ENCODE results near the gene ELK4. TPM values are rescaled to one million over a fixed set of nuclear protein-coding genes. Genes with fewer than 3 reads are reported as not detected.

ELK4 gene
- total RNA-seq, 1 donor from 2014 or later, result 37.2 TPM

GRCh38 chr1:205612104-205612503, 19.7 kb downstream of the ELK4 start:
- TF ChIP-seq CTCF (IDR thresholded peaks at IDR 0.05), result no peak
- no peaks in the 10 kb centered on the region for H3K27me3 Mint-ChIP-seq (ENCODE audit: low read depth)
- H3K27ac Mint-ChIP-seq (ENCODE audit: unreplicated experiment), result no peak overlapping the region
- DNase-seq (ENCODE audit: low spot score), result no peak
- peaks cover 18% of the 10 kb centered on the region for H3K36me3 Mint-ChIP-seq (ENCODE audit: low read depth)
- H3K9me3 Mint-ChIP-seq (ENCODE audit: low read depth), result no peaks in the 10 kb centered on the region
- H3K4me1 Mint-ChIP-seq (ENCODE audit: low read depth), result peaks cover 15% of the 10 kb centered on the region
- no peak overlapping the region for H3K4me3 Mint-ChIP-seq (ENCODE audit: unreplicated experiment)

DNA sequence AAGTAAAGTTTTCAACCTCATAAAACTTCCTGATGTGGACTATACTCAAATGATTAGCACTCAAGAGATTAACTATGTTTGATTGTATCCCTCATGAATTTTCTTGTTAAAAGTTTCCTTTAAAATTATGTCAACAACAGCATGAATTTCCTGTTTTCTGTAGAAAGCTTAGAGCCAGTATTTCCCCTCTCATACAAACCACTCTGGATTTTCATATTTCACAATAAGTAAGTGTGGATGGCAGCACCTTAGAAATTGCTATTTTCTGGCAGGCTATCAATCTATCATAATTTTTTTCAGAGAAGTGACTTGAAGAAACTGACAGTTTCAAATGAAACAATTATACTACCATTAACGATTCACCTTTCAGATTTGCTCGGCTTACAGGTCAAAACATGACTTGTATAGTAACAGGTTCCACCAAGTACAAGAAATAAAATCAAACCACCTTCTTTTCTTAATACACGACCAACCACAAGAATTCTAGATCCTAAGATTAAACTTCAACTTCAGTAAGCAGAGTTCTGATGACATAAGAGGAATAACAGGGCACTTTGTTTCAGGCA, 20.8 kb downstream of the ELK4 start:
- Mint-ChIP-seq H3K27ac (ENCODE audit: unreplicated experiment) (peak overlapping the region; percentile 13), H3K9me3 (ENCODE audit: low read depth) (no peaks in the 10 kb centered on the region), H3K4me3 (ENCODE audit: unreplicated experiment) (no peak overlapping the region), H3K4me1 (ENCODE audit: low read depth) (peaks cover 15% of the 10 kb centered on the region), H3K36me3 (ENCODE audit: low read depth) (peaks cover 10% of the 10 kb centered on the region), H3K27me3 (ENCODE audit: low read depth) (no peaks in the 10 kb centered on the region)
- no peak for TF ChIP-seq CTCF (IDR thresholded peaks at IDR 0.05)
- DNase-seq (ENCODE audit: low spot score), result no peak

- Mint-ChIP-seq H3K36me3 (ENCODE audit: low read depth) (peaks cover 5% of the 10 kb centered on the region), H3K27me3 (ENCODE audit: low read depth) (no peaks in the 10 kb centered on the region), H3K4me1 (ENCODE audit: low read depth) (peaks cover 15% of the 10 kb centered on the region), H3K4me3 (ENCODE audit: unreplicated experiment) (no peak overlapping the region), H3K27ac (ENCODE audit: unreplicated experiment) (peak overlapping the region; percentile 49), H3K9me3 (ENCODE audit: low read depth) (no peaks in the 10 kb centered on the region)
- no peak for TF ChIP-seq CTCF (IDR thresholded peaks at IDR 0.05)
- no peak for DNase-seq (ENCODE audit: low spot score)
These were observed 21.8 kb downstream of the ELK4 start for GRCh38 chr1:205610036-205610435.

DNA sequence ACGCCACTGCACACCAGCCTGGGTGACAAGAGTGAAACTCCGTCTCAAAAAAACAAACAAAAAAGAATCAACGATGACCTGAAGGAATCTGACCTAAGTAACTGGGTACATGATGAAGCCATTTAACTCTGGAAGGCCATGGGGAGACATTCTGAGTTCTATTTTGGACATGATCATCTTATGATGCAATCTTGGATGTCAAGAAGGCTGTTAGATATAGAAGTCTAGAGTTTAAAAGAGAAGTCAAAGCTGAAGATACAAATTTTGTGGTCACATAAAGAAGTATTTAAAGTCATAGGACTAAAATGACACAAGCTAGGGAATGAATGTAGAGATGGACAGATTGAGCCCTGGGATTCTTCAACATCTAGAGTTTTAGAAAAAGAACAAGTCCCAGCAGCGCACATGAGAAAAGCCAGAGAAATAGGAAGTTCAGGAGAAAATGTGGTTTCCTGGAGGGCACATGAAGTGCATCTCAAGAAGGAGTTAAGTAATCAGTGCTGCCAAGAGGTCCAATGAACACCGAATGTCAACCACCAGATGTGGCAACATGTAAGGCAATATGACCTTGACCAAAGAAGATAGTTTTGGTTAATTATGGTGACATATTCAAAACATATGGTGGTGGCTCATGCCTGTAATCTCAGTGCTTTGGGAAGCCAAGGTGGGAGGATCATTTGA, 26.8 kb downstream of the ELK4 start:
- no peak overlapping the region for H3K27ac Mint-ChIP-seq (ENCODE audit: unreplicated experiment)
- peaks cover 8% of the 10 kb centered on the region for H3K36me3 Mint-ChIP-seq (ENCODE audit: low read depth)
- H3K27me3 Mint-ChIP-seq (ENCODE audit: low read depth), result no peaks in the 10 kb centered on the region
- no peaks in the 10 kb centered on the region for H3K9me3 Mint-ChIP-seq (ENCODE audit: low read depth)
- H3K4me3 Mint-ChIP-seq (ENCODE audit: unreplicated experiment), result no peak overlapping the region
- peaks cover 12% of the 10 kb centered on the region for H3K4me1 Mint-ChIP-seq (ENCODE audit: low read depth)
- no peak for DNase-seq (ENCODE audit: low spot score)
- TF ChIP-seq CTCF (IDR thresholded peaks at IDR 0.05), result no peak

GRCh38 chr1:205604059-205604458, 27.8 kb downstream of the ELK4 start:
- H3K4me1 Mint-ChIP-seq (ENCODE audit: low read depth), result peaks cover 18% of the 10 kb centered on the region
- no peak overlapping the region for H3K27ac Mint-ChIP-seq (ENCODE audit: unreplicated experiment)
- no peaks in the 10 kb centered on the region for H3K27me3 Mint-ChIP-seq (ENCODE audit: low read depth)
- DNase-seq (ENCODE audit: low spot score), result no peak
- TF ChIP-seq CTCF (IDR thresholded peaks at IDR 0.05), result no peak
- H3K9me3 Mint-ChIP-seq (ENCODE audit: low read depth), result no peaks in the 10 kb centered on the region
- peaks cover 6% of the 10 kb centered on the region for H3K36me3 Mint-ChIP-seq (ENCODE audit: low read depth)
- H3K4me3 Mint-ChIP-seq (ENCODE audit: unreplicated experiment), result no peak overlapping the region
